Endothelial cell (in vitro differentiated cells): ENCODE results near the gene KIF12. TPM values are rescaled to one million over a fixed set of nuclear protein-coding genes. Genes with fewer than 3 reads are reported as not detected.

Source experiments
- DNase-seq: peaks from one replicate; pipeline ENCODE4 v3.0.0; 2021; ENCODE audit warnings: low spot score
- H3K27ac Mint-ChIP-seq: one replicate; pipeline ENCODE4 v1.8.0; 2021; ENCODE audit warnings: mixed read lengths, inconsistent platforms; ENCODE audit not compliant: unreplicated experiment
- H3K27me3 Mint-ChIP-seq: one replicate; pipeline ENCODE4 v1.8.0; 2021; ENCODE audit warnings: mild to moderate bottlenecking, moderate library complexity, mixed read lengths, inconsistent platforms; ENCODE audit not compliant: unreplicated experiment
- H3K36me3 Mint-ChIP-seq: one replicate; pipeline ENCODE4 v1.8.0; 2021; ENCODE audit warnings: mild to moderate bottlenecking, low read depth, mixed read lengths, inconsistent platforms; ENCODE audit not compliant: unreplicated experiment
- H3K4me1 Mint-ChIP-seq: one replicate; pipeline ENCODE4 v1.8.0; 2021; ENCODE audit warnings: mild to moderate bottlenecking, mixed read lengths, inconsistent platforms; ENCODE audit not compliant: unreplicated experiment
- H3K4me3 Mint-ChIP-seq: one replicate; pipeline ENCODE4 v1.8.0; 2021; ENCODE audit warnings: mild to moderate bottlenecking, mixed read lengths, inconsistent platforms; ENCODE audit not compliant: unreplicated experiment
- H3K9me3 Mint-ChIP-seq: one replicate; pipeline ENCODE4 v1.8.0; 2021; ENCODE audit warnings: mixed read lengths, inconsistent platforms; ENCODE audit not compliant: unreplicated experiment
- CTCF ChIP-seq: fragments of 200-600 bp; sonication (generic); IDR thresholded peaks from one replicate; pipeline ENCODE4 v1.5.0; 2021; ENCODE audit warnings: antibody characterized with exemption; ENCODE audit not compliant: unreplicated experiment
- total RNA-seq: library from RNA; stranded (reverse); fragmentation: NEBNext Ultra II Directional; extraction: Animal tissue kit (Norgen Biotek cat#: 25700); gene quantifications from one replicate; pipeline ENCODE4 v1.2.1, GENCODE V29; 2021; ENCODE audit not compliant: unreplicated experiment

The KIF12 gene
- total RNA-seq, 1 donor from 2014 or later = 0.26 TPM

- Mint-ChIP-seq H3K4me1 (peaks cover 5% of the 10 kb centered on the region), H3K9me3 (no peaks in the 10 kb centered on the region), H3K27me3 (peaks cover 6% of the 10 kb centered on the region), H3K36me3 (peaks cover 26% of the 10 kb centered on the region), H3K27ac (no peak overlapping the region), H3K4me3 (no peak overlapping the region)
- DNase-seq = no peak
- no peak for TF ChIP-seq CTCF
Measured at GRCh38 chr9:114054191-114054690, 44.9 kb downstream of the KIF12 start.

- TF ChIP-seq CTCF = no peak
- Mint-ChIP-seq H3K9me3 (no peaks in the 10 kb centered on the region), H3K27me3 (peaks cover 4% of the 10 kb centered on the region), H3K4me1 (peaks cover under 1% of the 10 kb centered on the region), H3K27ac (no peak overlapping the region), H3K4me3 (no peak overlapping the region), H3K36me3 (peaks cover 27% of the 10 kb centered on the region)
- no peak for DNase-seq
Measured at GRCh38 chr9:114053246-114054005, 45.7 kb downstream of the KIF12 start.

DNA sequence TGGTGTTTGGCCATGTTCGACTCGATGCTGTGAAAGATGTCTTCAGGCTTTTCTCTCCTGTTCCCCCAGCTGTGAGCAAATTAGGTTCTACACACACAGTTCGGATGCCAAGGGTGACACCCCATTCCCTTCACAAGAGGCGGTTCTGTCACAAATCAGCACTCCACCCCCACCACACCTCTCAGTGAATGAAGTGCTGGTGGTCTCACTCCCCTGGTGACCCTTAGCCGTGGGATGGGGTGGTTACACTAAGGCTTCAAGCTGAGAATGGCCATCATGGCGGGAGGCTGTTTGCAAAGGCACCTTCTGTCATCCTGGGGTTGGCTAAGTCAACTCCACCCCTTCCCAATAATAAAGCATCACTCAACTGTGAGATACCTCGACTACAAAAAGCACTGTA, 47.4 kb downstream of the KIF12 start:
- peaks cover 6% of the 10 kb centered on the region for H3K27me3 Mint-ChIP-seq
- no peak for TF ChIP-seq CTCF
- DNase-seq = no peak
- H3K36me3 Mint-ChIP-seq = peaks cover 32% of the 10 kb centered on the region
- no peaks in the 10 kb centered on the region for H3K4me1 Mint-ChIP-seq
- H3K9me3 Mint-ChIP-seq = no peaks in the 10 kb centered on the region
- H3K27ac Mint-ChIP-seq = no peak overlapping the region
- H3K4me3 Mint-ChIP-seq = no peak overlapping the region

GRCh38 chr9:114051281-114051680, 47.8 kb downstream of the KIF12 start:
- H3K27ac Mint-ChIP-seq = no peak overlapping the region
- TF ChIP-seq CTCF = no peak
- H3K4me1 Mint-ChIP-seq = no peaks in the 10 kb centered on the region
- peaks cover 5% of the 10 kb centered on the region for H3K27me3 Mint-ChIP-seq
- H3K36me3 Mint-ChIP-seq = peaks cover 32% of the 10 kb centered on the region
- no peaks in the 10 kb centered on the region for H3K9me3 Mint-ChIP-seq
- no peak for DNase-seq
- no peak overlapping the region for H3K4me3 Mint-ChIP-seq

DNA sequence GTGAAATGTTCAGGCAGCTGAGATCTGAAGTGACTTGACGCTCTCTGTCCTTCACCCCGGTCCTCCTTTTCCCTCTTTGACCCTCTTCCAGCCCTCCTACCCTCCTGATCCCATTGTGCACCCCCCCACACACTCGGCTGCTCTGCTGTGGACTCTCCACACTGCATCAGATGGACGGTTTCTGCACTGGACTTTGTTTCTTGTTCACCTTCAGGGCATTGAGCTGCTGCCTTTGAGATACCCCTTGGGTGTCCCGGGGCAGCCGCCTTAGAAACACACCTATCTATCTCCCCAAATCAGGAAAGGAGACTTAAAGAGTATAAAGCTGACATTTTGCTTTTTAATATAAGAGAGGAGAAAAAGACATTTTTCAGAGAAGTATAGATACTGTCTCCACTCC, 48.4 kb downstream of the KIF12 start:
- H3K36me3 Mint-ChIP-seq = peaks cover 32% of the 10 kb centered on the region
- H3K9me3 Mint-ChIP-seq = no peaks in the 10 kb centered on the region
- no peaks in the 10 kb centered on the region for H3K4me1 Mint-ChIP-seq
- peaks cover 3% of the 10 kb centered on the region for H3K27me3 Mint-ChIP-seq
- H3K4me3 Mint-ChIP-seq = no peak overlapping the region
- DNase-seq = no peak
- TF ChIP-seq CTCF = no peak
- no peak overlapping the region for H3K27ac Mint-ChIP-seq
